Activated effector memory CD4-positive, alpha-beta T cell treated with anti-CD3 and anti-CD28 coated beads, Interleukin-2, amount 50 U/mL, for 16 hours (primary cell): Measurements from ENCODE around the gene ILKAP.
A peak's percentile ranks its signal among the peaks of the same experiment; 100 is the strongest.

Experiments
- DNase-seq: peaks from one replicate; pipeline ENCODE4 v3.0.0-alpha.2; 2020

The ILKAP gene

DNA sequence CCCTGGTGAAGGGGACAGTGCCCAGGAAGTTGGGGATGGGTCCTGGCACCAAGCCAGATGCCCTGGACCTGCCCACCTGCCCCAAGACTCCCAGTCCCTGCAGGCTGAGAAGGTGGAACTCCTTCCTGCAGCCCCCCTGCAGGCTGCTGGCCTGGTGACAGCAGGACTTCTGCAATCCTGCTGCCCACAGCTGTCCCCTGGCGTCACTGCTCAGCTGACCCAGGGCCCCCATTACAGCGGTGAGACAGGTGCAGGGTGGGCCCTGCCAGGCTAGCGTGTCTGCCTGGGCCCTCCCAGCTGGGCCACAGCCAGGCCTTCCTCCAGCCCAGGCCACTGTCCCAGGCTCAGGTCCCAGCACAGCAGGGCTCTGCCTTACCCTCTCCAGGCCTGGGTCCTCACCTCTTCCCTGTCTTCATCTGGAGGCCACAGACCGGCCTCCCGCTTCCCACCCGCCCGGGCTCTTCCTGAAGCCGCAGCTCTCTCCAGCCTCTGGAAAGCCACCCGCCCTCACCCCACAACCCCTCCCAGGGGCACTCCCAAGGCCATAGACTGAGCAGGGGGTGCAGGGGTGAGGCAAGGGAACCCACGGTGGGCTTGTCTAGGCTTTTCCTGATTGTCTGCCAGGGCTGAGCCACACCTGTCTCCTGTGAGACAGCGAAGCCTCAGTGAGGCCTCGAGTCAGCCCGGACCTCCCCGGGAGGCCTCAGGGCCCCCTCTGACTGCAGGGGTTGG lies 53.5 kb downstream of the ILKAP start:
- DNase-seq: no peak

DNA sequence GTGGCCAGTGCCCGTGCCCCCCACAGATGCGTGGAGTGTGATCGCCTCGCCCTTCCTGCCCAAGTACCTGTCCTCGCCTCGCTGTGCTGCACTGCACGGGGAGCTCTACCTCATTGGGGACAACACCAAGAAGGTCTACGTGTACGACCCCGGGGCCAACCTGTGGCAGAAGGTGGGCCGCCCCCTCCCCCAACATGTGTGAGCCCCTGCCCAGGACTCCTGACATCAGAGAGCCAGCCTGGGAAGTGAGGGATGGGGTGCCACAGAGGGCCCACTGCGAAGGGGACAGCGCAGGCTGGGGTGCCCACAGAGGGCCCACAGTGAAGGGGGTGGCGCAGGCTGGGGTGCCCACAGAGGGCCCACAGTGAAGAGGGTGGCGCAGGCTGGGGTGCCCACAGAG lies 54.5 kb downstream of the ILKAP start:
- DNase-seq: no peak

DNA sequence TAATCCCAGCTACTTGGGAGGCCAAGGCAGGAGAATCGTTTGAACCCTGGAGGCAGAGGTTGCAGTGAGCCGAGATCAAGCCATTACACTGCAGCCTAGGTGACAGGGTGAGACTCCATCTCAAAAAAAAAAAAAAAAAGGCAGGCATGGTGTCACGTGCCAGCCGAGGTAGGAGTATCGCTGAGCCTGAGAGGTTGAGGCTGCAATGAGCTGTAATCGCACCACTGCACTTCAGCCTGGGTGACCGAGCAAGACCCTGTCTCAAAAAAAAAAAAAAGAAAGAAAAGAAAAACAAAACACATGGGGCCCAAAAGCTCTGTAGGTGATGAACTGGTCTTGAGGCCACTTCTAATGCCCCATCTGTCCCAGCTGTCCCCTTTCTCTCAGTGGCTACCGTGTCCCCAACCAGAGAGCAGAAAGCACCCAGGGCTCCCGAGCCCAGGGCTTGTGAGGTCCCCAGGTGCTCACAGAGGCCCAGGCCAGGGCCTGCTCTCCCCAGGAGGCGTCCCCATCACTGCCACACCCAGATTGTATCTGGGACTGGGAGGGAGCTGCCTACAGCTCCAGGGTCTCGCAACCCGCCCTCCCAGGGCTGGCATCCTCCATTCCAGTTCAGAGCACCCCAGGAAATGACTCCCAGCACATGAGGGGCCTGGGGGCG lies 56.5 kb downstream of the ILKAP start:
- no peak for DNase-seq

DNA sequence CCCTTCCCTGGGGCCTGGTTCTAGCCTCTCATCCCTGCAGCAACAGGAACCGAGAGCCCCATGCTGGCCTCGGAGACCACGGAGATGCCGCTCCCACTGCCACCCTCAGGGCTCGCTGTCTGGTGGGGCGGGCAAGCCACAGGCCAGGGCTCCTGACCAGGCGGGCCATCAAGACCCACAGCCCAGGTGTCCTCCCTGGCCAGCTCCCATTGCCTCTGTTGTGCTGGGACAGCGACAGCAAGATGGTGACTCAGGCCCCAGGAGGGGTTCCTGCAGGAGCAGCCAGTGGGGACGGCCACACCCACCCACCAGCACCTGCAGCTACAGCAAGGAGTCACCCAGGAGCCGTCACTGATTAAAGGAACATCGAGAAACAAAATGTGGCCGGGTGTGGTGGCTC lies 57.6 kb downstream of the ILKAP start:
- DNase-seq: no peak

DNA sequence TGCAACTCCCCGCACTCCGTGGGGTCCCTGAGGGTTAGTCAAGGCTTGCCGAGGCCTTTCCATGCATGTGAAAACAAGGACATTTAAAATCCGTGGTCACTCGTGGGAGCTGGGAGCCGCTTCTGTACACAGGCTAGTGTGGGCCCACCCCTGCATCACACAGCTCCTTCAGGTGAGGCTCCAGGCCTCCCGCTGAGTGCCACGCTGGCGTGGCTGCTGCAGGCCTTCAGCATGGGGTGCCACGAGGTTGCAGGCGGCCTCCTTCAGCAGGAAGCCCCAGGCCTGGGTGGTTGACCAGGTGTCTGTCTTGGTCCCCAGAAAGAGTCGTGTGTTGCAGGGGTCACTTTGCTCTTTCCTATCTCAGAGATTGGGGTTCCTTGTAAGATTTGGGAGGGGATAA lies 58.4 kb downstream of the ILKAP start:
- DNase-seq: no peak

DNA sequence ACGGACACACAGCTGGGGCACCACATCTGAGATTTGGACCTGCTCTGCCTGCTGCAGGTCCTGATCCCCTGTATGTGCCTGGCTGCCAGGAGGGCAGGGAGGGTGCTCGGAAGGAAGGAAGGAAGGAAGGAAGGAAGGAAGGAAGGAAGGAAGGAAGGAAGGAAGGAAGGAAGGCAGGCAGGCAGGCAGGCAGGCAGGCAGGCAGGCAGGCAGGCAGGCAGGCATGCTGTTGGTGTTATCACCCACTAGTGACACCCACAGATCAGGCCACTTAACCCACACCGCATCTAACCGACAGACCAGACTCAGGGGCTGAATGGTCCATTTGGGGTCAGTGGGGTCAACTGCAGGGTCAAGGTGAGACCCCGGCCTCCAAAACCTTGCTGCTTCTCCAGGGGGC lies 59.2 kb downstream of the ILKAP start:
- DNase-seq: no peak

DNA sequence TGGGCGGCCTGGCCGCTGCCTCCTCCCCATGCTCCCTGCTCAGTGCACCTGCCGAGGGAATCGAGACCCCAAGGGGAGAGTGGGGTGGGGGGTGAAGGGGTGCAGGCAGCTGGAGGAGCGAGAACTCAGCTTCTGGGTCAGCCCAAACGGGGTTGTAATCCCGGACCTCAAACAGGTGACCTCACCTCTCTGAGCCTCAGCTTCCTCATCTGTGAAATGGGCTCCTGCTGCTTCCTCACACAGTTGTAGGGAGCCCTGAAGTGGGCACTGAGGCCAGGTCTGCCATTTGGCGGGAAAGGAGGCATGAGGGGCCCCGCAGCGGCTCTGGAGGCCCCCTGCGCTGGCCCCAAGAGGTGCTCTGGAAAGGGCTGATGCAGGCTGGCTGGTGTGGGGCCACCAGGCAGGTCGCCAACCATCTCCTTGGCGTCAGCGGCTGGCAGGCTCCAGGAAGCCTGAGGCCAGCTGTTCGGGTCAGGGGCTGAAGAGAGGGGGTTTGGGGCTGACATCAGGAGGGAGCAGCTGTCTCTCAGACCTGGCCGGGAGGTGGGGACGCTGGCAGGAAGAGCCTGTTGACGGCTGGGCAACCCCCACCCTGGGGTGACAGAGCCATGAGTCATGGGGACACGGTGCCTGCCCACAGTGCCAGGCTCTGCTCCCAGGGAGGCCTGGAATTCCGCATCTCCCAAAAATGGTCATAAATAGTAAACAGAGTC lies 60.1 kb downstream of the ILKAP start:
- peak; percentile 67 for DNase-seq

DNA sequence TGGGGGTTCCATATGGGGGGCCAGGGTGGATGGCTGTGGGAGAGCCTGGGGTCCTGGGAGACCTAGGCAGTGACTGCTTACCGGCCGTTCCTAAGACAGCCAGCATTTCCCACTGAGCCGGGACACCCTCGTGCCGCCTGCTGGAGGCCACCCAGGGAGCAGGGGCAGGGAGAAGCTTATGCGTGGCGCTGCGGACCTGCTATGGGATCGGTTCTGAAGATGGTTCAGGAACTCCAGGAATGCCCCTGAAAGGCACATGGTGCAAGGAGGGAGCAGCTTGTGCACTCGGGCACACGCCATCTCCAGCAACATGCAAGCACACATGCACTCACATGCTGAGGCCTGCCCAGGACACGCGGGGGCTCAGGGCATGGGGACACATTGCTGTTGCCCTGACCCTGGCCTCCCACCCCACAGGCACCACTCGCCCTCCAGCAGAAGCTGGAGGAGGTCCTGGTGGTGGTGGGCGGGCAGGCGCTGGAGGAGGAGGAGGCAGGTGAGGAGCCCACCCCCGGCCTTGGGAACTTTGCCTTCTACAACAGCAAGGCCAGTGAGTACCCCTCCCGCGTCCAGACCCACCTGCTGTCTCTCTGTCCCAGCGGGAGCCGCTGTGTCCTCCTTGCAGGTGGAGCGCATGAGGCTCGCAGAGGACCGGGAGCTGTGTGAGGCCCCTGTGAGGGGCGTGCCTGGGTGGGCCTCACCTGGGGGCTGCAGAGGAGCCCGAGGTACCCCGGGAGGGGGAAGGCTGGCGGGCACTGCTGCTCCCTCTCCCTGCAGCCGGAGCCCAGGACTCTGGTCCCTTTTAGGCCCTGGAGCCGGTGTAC lies 60.9 kb downstream of the ILKAP start:
- no peak for DNase-seq

DNA sequence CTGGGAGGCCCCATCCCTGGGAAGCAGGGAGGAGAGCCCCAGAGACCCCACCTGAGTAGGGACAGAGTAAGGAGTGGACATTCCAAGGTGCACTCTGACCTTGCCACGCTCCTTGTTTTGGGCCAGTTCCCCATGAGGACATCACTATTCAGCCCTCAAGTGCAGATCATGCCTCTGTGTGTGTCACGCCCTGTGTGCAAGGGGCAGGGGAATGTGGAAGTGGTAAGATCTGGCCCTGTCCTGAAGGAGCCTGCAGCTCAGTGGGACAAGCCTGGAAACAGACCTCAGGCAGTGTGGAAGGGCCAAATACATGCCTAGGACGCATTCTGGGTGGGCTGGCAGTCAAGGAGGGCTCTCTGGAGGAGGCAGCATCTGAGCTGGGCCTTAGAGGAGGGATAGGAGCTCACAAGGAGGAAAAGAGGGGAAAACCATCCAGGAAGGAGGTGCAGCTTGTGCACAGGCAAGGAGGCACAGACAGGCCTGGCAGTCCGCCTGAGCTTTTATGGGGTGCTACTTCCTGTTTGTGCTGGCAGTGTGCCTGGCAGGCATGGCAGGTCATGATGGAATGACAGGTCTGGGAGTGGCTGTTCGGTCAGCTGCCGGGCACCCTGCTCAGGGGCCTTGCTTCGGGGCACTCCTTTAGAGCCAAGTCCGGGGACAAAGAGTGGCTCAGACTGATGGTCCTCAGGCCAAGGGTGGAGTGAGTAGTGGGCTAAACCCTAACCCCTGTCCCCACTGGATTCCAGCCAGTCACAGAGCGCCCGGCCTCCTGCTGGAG lies 61.8 kb downstream of the ILKAP start:
- no peak for DNase-seq

DNA sequence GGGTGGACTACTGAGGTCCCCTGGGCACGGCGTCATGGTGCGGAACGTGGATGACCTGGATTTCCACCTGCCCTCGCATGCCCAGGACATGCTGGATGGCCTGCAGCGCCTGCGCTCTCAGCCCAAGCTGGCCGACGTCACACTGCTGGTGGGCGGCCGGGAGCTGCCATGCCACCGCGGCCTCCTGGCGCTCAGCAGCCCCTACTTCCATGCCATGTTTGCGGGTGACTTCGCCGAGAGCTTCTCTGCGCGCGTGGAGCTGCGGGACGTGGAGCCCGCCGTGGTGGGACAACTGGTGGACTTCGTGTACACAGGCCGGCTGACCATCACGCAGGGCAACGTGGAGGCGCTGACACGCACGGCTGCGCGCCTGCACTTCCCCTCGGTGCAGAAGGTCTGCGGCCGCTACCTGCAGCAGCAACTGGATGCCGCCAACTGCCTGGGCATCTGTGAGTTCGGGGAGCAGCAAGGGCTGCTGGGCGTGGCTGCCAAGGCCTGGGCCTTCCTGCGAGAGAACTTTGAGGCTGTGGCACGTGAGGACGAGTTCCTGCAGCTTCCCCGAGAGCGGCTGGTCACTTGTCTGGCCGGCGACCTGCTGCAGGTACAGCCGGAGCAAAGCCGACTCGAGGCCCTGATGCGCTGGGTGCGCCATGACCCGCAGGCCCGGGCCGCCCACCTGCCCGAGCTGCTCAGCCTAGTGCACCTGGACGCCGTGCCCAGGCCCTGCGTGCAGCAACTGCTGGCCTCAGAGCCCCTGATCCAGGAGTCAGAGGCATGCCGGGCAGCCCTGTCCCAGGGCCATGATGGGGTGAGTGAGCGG lies 62.6 kb downstream of the ILKAP start:
- DNase-seq: no peak

DNA sequence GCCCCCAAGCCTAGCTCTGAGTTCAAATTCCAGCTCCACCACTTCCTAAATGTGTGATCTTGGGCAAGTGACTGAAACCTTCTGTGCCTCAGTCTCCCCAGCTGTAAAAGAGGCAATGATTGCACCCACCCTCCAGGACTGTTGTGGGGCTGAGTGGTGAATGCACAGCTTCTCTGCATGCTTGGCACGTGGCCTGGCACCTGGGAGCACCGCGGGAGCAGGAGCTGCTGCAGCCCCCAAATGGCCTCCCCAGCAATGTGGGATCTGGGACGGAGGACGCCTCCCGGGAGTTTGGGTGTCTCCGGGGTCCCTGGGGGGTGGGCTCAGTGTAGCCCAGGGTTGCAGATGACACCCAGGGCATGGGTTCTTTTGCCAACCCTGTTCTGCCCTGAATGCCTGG lies 63.5 kb downstream of the ILKAP start:
- no peak for DNase-seq

DNA sequence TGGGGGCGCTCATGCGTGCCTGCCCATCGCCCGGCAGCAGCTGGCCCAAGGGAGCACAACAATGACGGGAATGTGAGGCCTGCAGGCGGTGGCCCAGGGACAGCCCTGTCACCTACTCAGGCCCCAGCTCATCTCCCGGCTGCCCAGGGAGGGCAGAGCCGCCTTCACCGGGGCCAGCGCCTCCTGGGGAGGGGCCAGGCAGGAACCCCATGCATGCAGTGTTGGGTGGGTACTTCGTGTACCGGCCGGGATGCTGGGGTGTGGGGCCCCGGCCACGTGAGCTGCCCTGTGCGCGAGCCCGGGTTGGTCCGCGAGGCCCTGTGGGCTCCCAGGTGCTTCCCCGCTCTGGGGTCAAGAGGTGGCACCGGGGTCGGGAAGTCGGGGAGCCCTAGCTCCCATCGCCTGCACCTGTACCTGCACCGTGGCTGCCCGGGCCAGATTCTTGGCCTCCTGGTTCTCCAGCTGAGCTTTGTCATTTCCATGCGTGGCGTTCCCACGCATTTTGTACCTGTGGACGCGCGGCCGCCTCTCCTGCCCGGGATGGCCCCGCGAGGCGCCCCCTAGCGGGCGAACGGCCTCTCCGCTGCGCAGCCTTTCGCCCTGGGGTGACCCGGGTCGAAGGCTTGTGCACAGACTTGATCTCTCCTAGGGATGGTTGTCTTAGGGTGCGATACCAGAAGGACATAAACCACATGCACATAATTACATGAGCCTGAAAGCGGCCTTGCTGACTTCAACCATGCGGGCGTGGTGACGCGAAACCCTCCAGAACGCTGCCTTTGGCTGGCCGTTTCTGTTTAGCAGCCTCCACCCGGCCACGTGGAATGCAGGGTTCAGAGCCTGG lies 64.1 kb downstream of the ILKAP start:
- DNase-seq: peak; percentile 72

DNA sequence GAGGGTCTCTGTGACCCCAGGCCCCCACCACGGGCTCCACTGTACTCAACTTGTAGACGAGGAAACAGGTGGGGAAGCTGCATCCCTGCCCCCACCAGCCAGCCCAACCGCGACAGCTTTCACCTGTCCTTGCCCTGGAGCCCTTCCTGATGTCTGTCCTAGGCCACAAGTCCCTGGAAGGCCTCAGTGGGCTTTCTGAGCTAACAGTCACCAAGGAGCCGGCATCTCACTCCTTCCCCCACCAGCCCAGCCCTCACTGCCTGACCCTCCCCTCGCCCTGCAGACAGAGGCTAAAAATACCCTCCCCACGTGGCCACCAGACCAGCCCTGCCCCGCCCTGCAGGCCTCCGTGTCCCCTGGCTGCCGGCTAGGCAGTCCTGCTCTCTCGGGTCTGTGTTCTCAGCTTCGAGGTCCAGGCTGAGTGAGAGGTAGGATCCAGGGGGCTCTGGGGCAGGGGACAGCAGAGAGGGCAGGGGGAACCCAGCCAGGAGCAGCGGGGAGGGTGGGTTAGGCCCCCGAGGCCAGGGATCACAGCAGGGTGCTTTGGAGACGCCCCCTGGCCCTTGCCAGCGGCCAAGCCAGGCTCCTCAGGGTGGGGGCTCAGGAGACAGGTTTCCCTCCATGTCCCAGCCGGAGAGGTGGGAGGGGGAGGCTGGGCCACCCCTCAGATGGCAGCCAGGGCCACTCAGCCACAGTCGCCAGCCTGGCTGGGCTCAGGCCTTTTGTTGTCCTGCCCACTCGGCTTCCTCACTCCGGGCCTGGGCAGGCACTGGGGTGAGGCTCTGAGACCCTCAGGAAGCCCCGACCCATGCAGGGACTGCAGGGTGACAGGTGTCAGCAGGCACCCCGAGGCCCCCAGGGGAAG lies 64.9 kb downstream of the ILKAP start, which contains the start of gene KLHL30:
Gene KLHL30 (plus strand): TSS at position 338 of the 865 bp plus-strand sequence. CDS start 2,087 bp downstream, outside the sequence.
- no peak for DNase-seq

DNA sequence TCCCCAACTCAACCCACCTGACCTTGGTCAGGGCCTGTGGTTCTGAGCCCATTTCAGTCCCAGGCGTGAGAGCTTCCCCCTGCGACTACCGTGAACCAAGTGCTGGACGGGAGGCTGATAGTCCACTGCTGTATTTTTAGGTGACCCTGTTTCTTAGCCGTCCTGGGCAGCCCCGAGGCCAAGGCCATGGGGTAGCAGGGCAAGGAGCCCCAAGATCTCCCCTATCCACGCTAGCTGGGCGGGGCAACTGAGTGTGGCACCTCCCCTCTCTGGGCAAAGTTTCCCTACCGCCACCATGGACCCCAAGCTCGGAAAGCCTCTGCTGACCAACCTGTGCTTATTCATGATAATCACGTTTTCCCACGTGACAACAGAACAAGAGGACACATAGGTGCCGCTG lies 65.6 kb downstream of the ILKAP start:
- no peak for DNase-seq

DNA sequence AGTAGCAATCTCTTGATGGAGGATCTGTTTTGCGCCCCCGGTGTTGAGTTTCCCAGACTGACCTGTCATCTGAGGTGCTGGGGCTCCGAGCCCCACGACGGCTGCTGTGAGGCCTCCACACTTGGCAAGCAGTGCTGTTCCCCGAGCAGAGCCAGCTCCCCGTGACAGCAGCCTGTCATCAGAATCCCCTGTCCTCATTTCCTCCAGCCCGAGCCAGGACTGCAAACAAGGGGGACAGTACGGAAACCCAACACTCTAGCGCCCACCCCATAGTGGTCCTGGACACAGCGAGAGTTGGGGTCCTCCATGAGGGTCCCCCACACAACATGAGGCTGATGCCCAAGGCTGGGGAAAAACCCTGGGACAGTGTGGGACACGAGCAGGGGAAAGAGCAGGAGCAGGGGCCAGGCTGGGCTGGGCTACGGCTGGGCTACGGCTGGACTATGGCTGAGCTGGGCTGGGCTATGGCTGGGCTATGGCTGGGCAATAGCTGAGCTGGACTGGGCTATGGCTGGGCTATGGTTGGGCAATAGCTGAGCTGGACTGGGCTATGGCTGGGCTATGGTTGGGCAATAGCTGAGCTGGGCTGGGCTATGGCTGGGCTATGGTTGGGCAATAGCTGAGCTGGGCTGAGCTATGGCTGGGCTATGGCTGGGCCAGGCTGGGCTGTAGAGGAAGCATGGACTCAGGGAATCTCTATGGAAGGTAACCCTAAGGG lies 66.5 kb downstream of the ILKAP start:
- no peak for DNase-seq

DNA sequence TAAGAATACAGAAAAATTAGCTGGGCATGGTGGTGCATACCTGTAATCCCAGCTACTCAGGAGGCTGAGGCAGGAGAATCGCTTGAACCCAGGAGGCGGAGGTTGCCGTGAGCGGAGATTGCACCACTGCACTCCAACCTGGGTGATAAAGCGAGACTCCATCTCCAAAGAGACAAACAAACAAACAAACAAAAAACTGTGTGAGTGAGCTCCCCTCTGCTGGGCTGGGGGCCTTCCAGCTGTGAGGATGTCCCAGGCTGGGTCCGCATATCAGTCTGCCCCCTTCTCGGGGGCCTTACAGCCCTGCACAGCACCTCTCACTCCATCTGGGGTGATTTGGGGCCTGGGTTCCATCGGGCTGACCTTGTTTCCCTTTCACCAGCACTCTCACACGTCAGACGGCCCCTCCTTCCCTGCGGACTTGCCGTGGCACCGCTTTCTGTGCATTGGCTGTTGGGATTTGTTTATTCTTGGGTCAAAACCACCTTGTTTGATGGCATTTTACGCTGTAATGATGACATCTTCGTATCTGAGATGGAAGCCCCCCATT lies 67.8 kb downstream of the ILKAP start:
- DNase-seq: no peak

DNA sequence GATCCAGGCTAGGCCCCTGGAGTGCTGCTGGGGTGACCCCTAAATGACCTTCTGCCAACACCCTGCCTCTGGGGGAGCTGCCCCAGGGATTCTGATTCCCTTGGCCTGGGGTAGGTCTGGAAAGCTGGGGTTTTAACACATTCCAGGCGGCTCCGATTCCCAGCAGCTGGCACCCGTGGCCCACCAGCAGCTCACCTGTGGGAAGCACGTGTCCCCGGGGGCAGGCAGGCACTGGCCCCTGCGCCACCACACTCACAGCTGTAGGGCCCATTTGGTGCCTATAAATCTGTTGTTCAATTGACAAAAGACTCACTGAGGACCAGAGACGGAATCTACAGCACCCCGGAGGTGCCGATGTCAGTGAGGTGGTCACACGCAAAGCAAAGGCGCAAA lies 69.1 kb downstream of the ILKAP start:
- no peak for DNase-seq
